HCT116 (cell line): Measurements from ENCODE around the gene ADM5. TPM values are rescaled to one million over a fixed set of nuclear protein-coding genes. Genes with fewer than 3 reads are reported as not detected.

ENCODE experiments used
- ATAC-seq: fragments of 200-7000 bp; cut with Tn5 transposase; 2 replicates; pipeline ENCODE4 v1.9.1; 2020; ENCODE audit warnings: mild to moderate bottlenecking, moderate library complexity
- BruUV-seq: library from RNA; stranded (reverse); fragments of 400-500 nt; replicated peaks from 2 replicates; lab custom pipeline; 2021; lab: Mats Ljungman, UMichigan
- CTCF ChIA-PET: fragments of 300-600 bp; sonication (Branson Sonifier 250); formaldehyde crosslinking; loops from one replicate; lab custom pipeline; 2021; ENCODE audit warnings: antibody characterized with exemption; lab: Charles Lee
- POLR2A ChIA-PET: fragments of 300-600, 350-600 bp; sonication (Branson Sonifier 250); formaldehyde crosslinking; loops from one replicate; lab custom pipeline; 2021; ENCODE audit warnings: antibody characterized with exemption; lab: Charles Lee
- RAD21 ChIA-PET, 2 experiments: fragments of 300-600 bp; sonication (Branson Sonifier 250); formaldehyde crosslinking; loops; one replicate each; lab custom pipeline; 2023; ENCODE audit warnings: low total read pairs in 2 of 2; ENCODE audit not compliant: uncharacterized antibody in 2 of 2, unreplicated experiment in 2 of 2, low non-redundant PET in 1 of 2; lab: Charles Lee
- DNase-seq: peaks from one replicate; pipeline ENCODE4 v3.0.0-alpha.2; 2010; ENCODE audit warnings: low read depth, low spot score
- H2AFZ ChIP-seq: fragments of 200-600 bp; shearing (Covaris generic), sonication (generic); 2 replicates; pipeline ENCODE4 v1.6.1; 2017; ENCODE audit warnings: low read depth, mixed run types, mixed read lengths, antibody characterized with exemption, low read length; ENCODE audit not compliant: poor library complexity, severe bottlenecking
- H3K27ac ChIP-seq: 2 replicates; pipeline ENCODE4 v1.5.1; 2012; ENCODE audit warnings: low read depth, low read length
- H3K27me3 ChIP-seq: fragments of 200-600 bp; sonication (generic); 2 replicates; pipeline ENCODE4 v1.6.1; 2016; ENCODE audit warnings: mixed run types, low read length, mixed read lengths; ENCODE audit not compliant: insufficient read depth
- H3K36me3 ChIP-seq, 2 experiments: fragments of 200-500 bp in 1 of 2; fragments of 200-600 bp in 1 of 2; sonication (Bioruptor generic) in 1 of 2; sonication (generic) in 1 of 2; 2 replicates each; pipeline versions ENCODE4 v1.5.1 to v1.6.1; 2014 to 2016; ENCODE audit warnings: low read length in 2 of 2, inconsistent platforms in 1 of 2, mixed read lengths in 1 of 2, mixed run types in 1 of 2; ENCODE audit not compliant: insufficient read depth in 2 of 2, control insufficient read depth in 1 of 2
- H3K4me1 ChIP-seq, 2 experiments: fragments of 200-600 bp in 1 of 2; sonication (generic) in 1 of 2; 2 replicates each; pipeline versions ENCODE4 v1.5.1 to v1.6.1; 2012 to 2017; ENCODE audit warnings: low read length in 2 of 2, inconsistent platforms in 1 of 2, mild to moderate bottlenecking in 1 of 2, mixed read lengths in 1 of 2, mixed run types in 1 of 2, moderate library complexity in 1 of 2; ENCODE audit not compliant: insufficient read depth in 2 of 2, control insufficient read depth in 1 of 2
- H3K4me2 ChIP-seq: fragments of 200-600 bp; sonication (generic); 2 replicates; pipeline ENCODE4 v1.6.1; 2017; ENCODE audit warnings: mixed run types, low read length, mixed read lengths
- H3K4me3 ChIP-seq, 2 experiments: fragments of 200-600 bp in 1 of 2; sonication (generic) in 1 of 2; replicated peaks in 1 of 2; 2 replicates each; pipeline ENCODE4 v1.5.1; 2011 to 2016; ENCODE audit warnings: low read length in 2 of 2, control low read depth in 1 of 2, low read depth in 1 of 2, mild to moderate bottlenecking in 1 of 2, mixed read lengths in 1 of 2, mixed run types in 1 of 2
- H3K79me2 ChIP-seq: fragments of 200-600 bp; sonication (generic); 2 replicates; pipeline ENCODE4 v1.6.1; 2017; ENCODE audit warnings: mild to moderate bottlenecking, mixed run types, low read length, moderate library complexity, mixed read lengths; ENCODE audit not compliant: insufficient read depth
- H3K9ac ChIP-seq: fragments of 200-600 bp; sonication (generic); 2 replicates; pipeline ENCODE4 v1.6.1; 2016; ENCODE audit warnings: low read length, mixed read lengths
- H3K9me2 ChIP-seq: fragments of 200-600 bp; sonication (generic), shearing (Covaris generic); 2 replicates; pipeline ENCODE4 v1.6.1; 2017; ENCODE audit warnings: mixed run types, mild to moderate bottlenecking, moderate library complexity; ENCODE audit not compliant: insufficient read depth
- H3K9me3 ChIP-seq, 2 experiments: fragments of 200-500 bp in 1 of 2; fragments of 200-600 bp in 1 of 2; sonication (Bioruptor generic) in 1 of 2; sonication (generic) in 1 of 2; 2 replicates each; pipeline ENCODE4 v1.6.1; 2014 to 2017; ENCODE audit warnings: low read length in 2 of 2, mixed read lengths in 2 of 2, inconsistent platforms in 1 of 2, low read depth in 1 of 2, mild to moderate bottlenecking in 1 of 2, mixed run types in 1 of 2, moderate library complexity in 1 of 2; ENCODE audit not compliant: control insufficient read depth in 1 of 2, insufficient read depth in 1 of 2
- H4K20me1 ChIP-seq: fragments of 200-600 bp; sonication (generic), shearing (Covaris generic); 2 replicates; pipeline ENCODE4 v1.6.1; 2017; ENCODE audit warnings: mixed run types, mild to moderate bottlenecking, moderate library complexity; ENCODE audit not compliant: insufficient read depth
- ATF3 ChIP-seq: IDR thresholded peaks from 2 replicates; pipeline ENCODE4 v1.6.1; 2012
- CBX3 ChIP-seq: IDR thresholded peaks from 2 replicates; pipeline ENCODE4 v1.6.1; 2012; ENCODE audit warnings: low read depth
- EZH2 ChIP-seq: fragments of 200-600 bp; sonication (generic); IDR thresholded peaks from 2 replicates; pipeline ENCODE4 v1.6.1; 2017; ENCODE audit warnings: antibody characterized with exemption, mixed run types
- POLR2AphosphoS5 ChIP-seq: IDR thresholded peaks from 2 replicates; pipeline ENCODE4 v1.6.1; 2011; ENCODE audit warnings: mild to moderate bottlenecking, low read depth, low read length, moderate library complexity
- TCF7L2 ChIP-seq: IDR thresholded peaks from 2 replicates; pipeline ENCODE4 v1.7.0; 2011; ENCODE audit warnings: borderline replicate concordance, inconsistent platforms; ENCODE audit not compliant: insufficient read depth, insufficient read length; ENCODE audit errors: extremely low read depth
- YY1 ChIP-seq: IDR thresholded peaks from 2 replicates; pipeline ENCODE4 v1.6.1; 2011; ENCODE audit warnings: low read length, low read depth, moderate library complexity, mild to moderate bottlenecking; ENCODE audit not compliant: insufficient replicate concordance; ENCODE audit errors: extremely low read depth
- ZFX ChIP-seq: fragments of 450-650 bp; IDR thresholded peaks from 2 replicates; pipeline ENCODE4 v1.6.1; 2017
- ZNF274 ChIP-seq: fragments of 200-500 bp; sonication (Bioruptor generic); IDR thresholded peaks from 2 replicates; pipeline ENCODE4 v1.6.1; 2014; ENCODE audit warnings: mild to moderate bottlenecking, low read depth, low read length, inconsistent platforms
- intact Hi-C: fragments of 100-400 bp; cut with micrococcal nuclease; formaldehyde crosslinking; loops from 2 replicates; pipeline ENCODE4 v1.10.0; 2022
- total RNA-seq: library from RNA; stranded (reverse); gene quantifications from one replicate; pipeline ENCODE4 v1.2.1, GENCODE V29; 2021; ENCODE audit not compliant: unreplicated experiment
- TF ChIP-seq, protein P1 (sequence below): IDR thresholded peaks from 2 replicates; pipeline ENCODE4 v1.6.1; 2011; ENCODE audit warnings: mild to moderate bottlenecking, low read length, moderate library complexity; ENCODE audit not compliant: insufficient replicate concordance; ENCODE audit errors: extremely low read depth

ADM5 gene
- total RNA-seq, 1 experiment from 2014 or later = 12.1 TPM

- H3K9me2 ChIP-seq = no peaks in the 10 kb centered on the region
- intact Hi-C loops = no loop called here
- H4K20me1 ChIP-seq = no peaks in the 10 kb centered on the region
- H3K9ac ChIP-seq = peak overlapping the region; percentile 75
- H3K9me3 ChIP-seq = no peaks in the 10 kb centered on the region
- H3K27me3 ChIP-seq = no peaks in the 10 kb centered on the region
- peak overlapping the region; percentile 68; the same call in 1 of the 2 replicates for H3K27ac ChIP-seq
- peaks cover 10 to 45% of the 10 kb centered on the region in 2 experiments for H3K4me1 ChIP-seq
- peak overlapping the region in 1 of 2 experiments; percentile 87; a peak in 2 of 4 replicates for H3K4me3 ChIP-seq
- DNase-seq = no peak
- TF ChIP-seq YY1 (no peak), ZNF274 (no peak), ZFX (no peak), CBX3 (no peak), POLR2AphosphoS5 (no peak), ATF3 (no peak), TCF7L2 (no peak)
- peak overlapping the region; percentile 88 for H3K4me2 ChIP-seq
- peak overlapping the region; percentile 70 for H2AFZ ChIP-seq
- RAD21 ChIA-PET = no interaction called here
- ATAC-seq = no peak
- POLR2A ChIA-PET = no interaction called here
- H3K79me2 ChIP-seq = no peaks in the 10 kb centered on the region
- H3K36me3 ChIP-seq = no peaks in the 10 kb centered on the region
- no TSS peak for BruUV-seq
- CTCF ChIA-PET = no interaction called here
Observed at GRCh38 chr19:49716154-49716553, 26.8 kb downstream of the ADM5 start.

DNA sequence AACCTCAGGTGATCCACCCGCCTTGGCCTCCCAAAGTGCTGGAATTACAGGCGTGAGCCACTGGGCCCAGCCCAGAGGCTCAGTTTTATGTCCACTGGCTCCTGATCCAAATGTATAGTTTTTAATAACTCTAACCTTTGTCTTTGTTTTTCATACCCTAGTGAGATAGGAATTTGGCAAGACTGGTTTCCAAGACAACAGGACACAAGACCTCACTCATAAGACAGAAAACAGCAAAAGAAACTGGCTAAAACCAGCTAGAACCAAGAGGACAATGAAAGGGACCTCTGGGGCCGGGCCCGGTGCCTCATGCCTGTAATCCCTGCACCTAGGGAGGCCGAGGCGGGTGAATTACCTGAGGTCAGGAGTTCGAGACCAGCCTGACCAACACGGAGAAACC lies 29.1 kb downstream of the ADM5 start:
- DNase-seq (no peak), ATAC-seq (no peak)
- no peaks in the 10 kb centered on the region for H3K27me3 ChIP-seq
- H3K9ac ChIP-seq = 0 out of 2 replicates have a peak overlapping the region, but pooled peaks have one; percentile 75
- POLR2A ChIA-PET = interaction anchor here (0.9 to 1.6 kb wide), 4 partner anchors 18 to 158 kb away, joined by 3 to 5 read pairs (median 4); partner anchors contain the start of genes AKT1S1, AP2A1 and PRMT1
- H2AFZ ChIP-seq = no peak overlapping the region
- BruUV-seq = no TSS peak
- no peaks in the 10 kb centered on the region for H3K9me3 ChIP-seq
- intact Hi-C loops = loop anchor here (1.0 kb wide), 1 partner anchor 48 kb away; no protein-coding TSS in a partner anchor
- H3K4me3 ChIP-seq = peak overlapping the region; percentile 62 to 87
- H3K9me2 ChIP-seq = no peaks in the 10 kb centered on the region
- CTCF ChIA-PET = no interaction called here
- no peaks in the 10 kb centered on the region for H4K20me1 ChIP-seq
- TF ChIP-seq, protein P1, sequence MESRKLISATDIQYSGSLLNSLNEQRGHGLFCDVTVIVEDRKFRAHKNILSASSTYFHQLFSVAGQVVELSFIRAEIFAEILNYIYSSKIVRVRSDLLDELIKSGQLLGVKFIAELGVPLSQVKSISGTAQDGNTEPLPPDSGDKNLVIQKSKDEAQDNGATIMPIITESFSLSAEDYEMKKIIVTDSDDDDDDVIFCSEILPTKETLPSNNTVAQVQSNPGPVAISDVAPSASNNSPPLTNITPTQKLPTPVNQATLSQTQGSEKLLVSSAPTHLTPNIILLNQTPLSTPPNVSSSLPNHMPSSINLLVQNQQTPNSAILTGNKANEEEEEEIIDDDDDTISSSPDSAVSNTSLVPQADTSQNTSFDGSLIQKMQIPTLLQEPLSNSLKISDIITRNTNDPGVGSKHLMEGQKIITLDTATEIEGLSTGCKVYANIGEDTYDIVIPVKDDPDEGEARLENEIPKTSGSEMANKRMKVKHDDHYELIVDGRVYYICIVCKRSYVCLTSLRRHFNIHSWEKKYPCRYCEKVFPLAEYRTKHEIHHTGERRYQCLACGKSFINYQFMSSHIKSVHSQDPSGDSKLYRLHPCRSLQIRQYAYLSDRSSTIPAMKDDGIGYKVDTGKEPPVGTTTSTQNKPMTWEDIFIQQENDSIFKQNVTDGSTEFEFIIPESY = no peak
- TF ChIP-seq EZH2 = no peak
- H3K4me2 ChIP-seq = peak overlapping the region; percentile 88
- H3K27ac ChIP-seq = peak overlapping the region; percentile 68
- H3K4me1 ChIP-seq = peaks cover 3 to 24% of the 10 kb centered on the region in 2 experiments
- H3K36me3 ChIP-seq = no peaks in the 10 kb centered on the region
- no peaks in the 10 kb centered on the region for H3K79me2 ChIP-seq
- RAD21 ChIA-PET = no interaction called here
